IMR-90 (cell line): ENCODE results near the gene CAPN2. TPM values are rescaled to one million over a fixed set of nuclear protein-coding genes. Genes with fewer than 3 reads are reported as not detected.

ENCODE experiments used
- ATAC-seq: fragments of 200-7000 bp; cut with Tn5 transposase; 2 replicates; pipeline ENCODE4 v1.9.1; 2020; ENCODE audit warnings: low read depth, mild to moderate bottlenecking, moderate library complexity
- BruUV-seq: library from RNA; stranded (reverse); fragments of 400-500 nt; replicated peaks from 2 replicates; lab custom pipeline; 2021; lab: Mats Ljungman, UMichigan
- CTCF ChIA-PET: fragments of 300-600 bp; formaldehyde crosslinking; extraction: SDS; loops from one replicate; lab custom pipeline; 2021; ENCODE audit warnings: antibody characterized with exemption; lab: Yijun Ruan, JAX
- POLR2A ChIA-PET: fragments of 300-600 bp; sonication (Branson Sonifier 250); formaldehyde crosslinking; loops from one replicate; lab custom pipeline; 2022; ENCODE audit warnings: antibody characterized with exemption; ENCODE audit not compliant: unreplicated experiment; lab: Charles Lee
- DNase-seq: peaks from one replicate; pipeline ENCODE4 v3.0.0; 2013
- H2AFZ ChIP-seq: replicated peaks from 2 replicates; pipeline ENCODE3; 2013; ENCODE audit warnings: low read length, mild to moderate bottlenecking; ENCODE audit not compliant: poor library complexity
- H2AK5ac ChIP-seq: 2 replicates; pipeline ENCODE4 v1.6.1; 2013; ENCODE audit warnings: low read depth, low read length, inconsistent platforms
- H2AK9ac ChIP-seq: replicated peaks from 2 replicates; pipeline ENCODE3; 2013; ENCODE audit warnings: mild to moderate bottlenecking, low read depth, low read length, moderate library complexity; ENCODE audit not compliant: poor library complexity
- H2BK120ac ChIP-seq: 2 replicates; pipeline ENCODE4 v1.6.1; 2013; ENCODE audit warnings: low read depth, low read length, inconsistent platforms
- H2BK15ac ChIP-seq: 3 replicates; pipeline ENCODE4 v1.6.1; 2013; ENCODE audit warnings: low read depth, low read length, inconsistent platforms
- H2BK20ac ChIP-seq: 2 replicates; pipeline ENCODE4 v1.6.1; 2013; ENCODE audit warnings: low read depth, mild to moderate bottlenecking, inconsistent platforms, low read length, moderate library complexity
- H2BK5ac ChIP-seq: 2 replicates; pipeline ENCODE4 v1.6.1; 2013; ENCODE audit warnings: mild to moderate bottlenecking, low read depth, low read length, inconsistent platforms; ENCODE audit not compliant: poor library complexity, severe bottlenecking
- H3K14ac ChIP-seq: replicated peaks from 2 replicates; pipeline ENCODE4 v1.6.1; 2013; ENCODE audit warnings: low read depth, low read length, inconsistent platforms
- H3K18ac ChIP-seq: 2 replicates; pipeline ENCODE4 v1.6.1; 2013; ENCODE audit warnings: low read depth, low read length, control low read depth
- H3K23ac ChIP-seq: 2 replicates; pipeline ENCODE4 v1.6.1; 2013; ENCODE audit warnings: low read depth, low read length, inconsistent platforms
- H3K27ac ChIP-seq: 2 replicates; pipeline ENCODE4 v1.5.1; 2013; ENCODE audit warnings: mild to moderate bottlenecking, control low read depth, low read length; ENCODE audit not compliant: insufficient read depth
- H3K27me3 ChIP-seq: 2 replicates; pipeline ENCODE4 v1.6.1; 2013; ENCODE audit warnings: low read length; ENCODE audit not compliant: control insufficient read depth, insufficient read depth
- H3K36me3 ChIP-seq: 2 replicates; pipeline ENCODE4 v1.6.1; 2013; ENCODE audit warnings: low read length, mixed read lengths; ENCODE audit not compliant: control insufficient read depth, insufficient read depth
- H3K4ac ChIP-seq: 2 replicates; pipeline ENCODE4 v1.6.1; 2013; ENCODE audit warnings: low read depth, low read length, inconsistent platforms
- H3K4me1 ChIP-seq: 2 replicates; pipeline ENCODE4 v1.6.1; 2013; ENCODE audit warnings: low read length, mixed read lengths; ENCODE audit not compliant: control insufficient read depth, insufficient read depth
- H3K4me2 ChIP-seq: 2 replicates; pipeline ENCODE4 v1.6.1; 2013; ENCODE audit warnings: low read depth, mild to moderate bottlenecking, control low read depth, low read length, moderate library complexity
- H3K4me3 ChIP-seq: 2 replicates; pipeline ENCODE4 v1.5.1; 2013; ENCODE audit warnings: low read depth, mild to moderate bottlenecking, control low read depth, low read length, moderate library complexity; ENCODE audit not compliant: insufficient read depth
- H3K56ac ChIP-seq: 2 replicates; pipeline ENCODE4 v1.6.1; 2013; ENCODE audit warnings: low read length, inconsistent platforms; ENCODE audit not compliant: insufficient read depth; ENCODE audit errors: extremely low read depth
- H3K79me1 ChIP-seq, 2 experiments: 2 replicates each; pipeline ENCODE4 v1.6.1; 2013; ENCODE audit warnings: low read length in 2 of 2, inconsistent platforms in 1 of 2, low read depth in 1 of 2
- H3K9ac ChIP-seq: 2 replicates; pipeline ENCODE4 v1.6.1; 2013; ENCODE audit warnings: low read depth, low read length, control low read depth
- H3K9me1 ChIP-seq: 2 replicates; pipeline ENCODE4 v1.6.1; 2013; ENCODE audit warnings: low read length, inconsistent platforms; ENCODE audit not compliant: insufficient read depth
- H3K9me3 ChIP-seq: 2 replicates; pipeline ENCODE4 v1.6.1; 2013; ENCODE audit warnings: low read length; ENCODE audit not compliant: control insufficient read depth, insufficient read depth
- H4K20me1 ChIP-seq: 2 replicates; pipeline ENCODE4 v1.6.1; 2013; ENCODE audit warnings: low read length, inconsistent platforms; ENCODE audit not compliant: insufficient read depth
- H4K5ac ChIP-seq: 2 replicates; pipeline ENCODE4 v1.6.1; 2013; ENCODE audit warnings: mild to moderate bottlenecking, low read depth, low read length, control low read depth
- H4K8ac ChIP-seq, 2 experiments: 2 replicates each; pipeline ENCODE4 v1.6.1; 2013; ENCODE audit warnings: low read depth in 2 of 2, low read length in 2 of 2, control low read depth in 1 of 2, inconsistent platforms in 1 of 2
- H4K91ac ChIP-seq: 2 replicates; pipeline ENCODE4 v1.6.1; 2013; ENCODE audit warnings: low read depth, low read length, inconsistent platforms; ENCODE audit not compliant: insufficient read depth
- ELK1 ChIP-seq: fragments of 150-350 bp; IDR thresholded peaks from 2 replicates; pipeline ENCODE4 v1.6.1; 2016; ENCODE audit warnings: low read depth, mild to moderate bottlenecking, low read length, moderate library complexity, borderline replicate concordance
- FOS ChIP-seq: fragments of 150-350 bp; IDR thresholded peaks from 2 replicates; pipeline ENCODE4 v1.6.1; 2016; ENCODE audit warnings: low read depth, low read length
- WGBS, 2 experiments: methylation state at CpG; one replicate each; pipeline versions ENCODE4 v1.1.5 to v1.1.7; 2013; ENCODE audit warnings: missing lambda C conversion rate in 2 of 2; ENCODE audit not compliant: insufficient read length in 1 of 2; ENCODE audit errors: extremely low coverage in 2 of 2; 5-methylcytosine and 5-hydroxymethylcytosine counted together
- dilution Hi-C: fragments of 300-500 bp; cut with HindIII; formaldehyde crosslinking; loops from one replicate; pipeline ENCODE4 v1.14.3; 2018; ENCODE audit warnings: low sequenced_read_pairs; ENCODE audit not compliant: unreplicated experiment
- in situ Hi-C: fragments of 300-500 bp; cut with MboI; formaldehyde crosslinking; loops from 3 replicates; pipeline ENCODE4 v1.14.3; 2019; ENCODE audit warnings: low sequenced_read_pairs, inconsistent platforms, mixed read lengths
- intact Hi-C: fragments of 100-400 bp; cut with micrococcal nuclease; formaldehyde crosslinking; loops from 2 replicates; pipeline ENCODE4 v1.10.0; 2022
- polyA plus RNA-seq, 3 experiments: library from polyadenylated mRNA; depleted of rRNA; stranded (reverse); fragments of >200 nt; gene quantifications; 2 replicates each; pipeline ENCODE4 v1.2.3, GENCODE V29; 2012; ENCODE audit warnings: low replicate concordance in 1 of 3
- total RNA-seq: library from RNA; depleted of rRNA; stranded (reverse); fragments of >200 nt; gene quantifications from 2 replicates; pipeline ENCODE4 v1.2.3, GENCODE V29; 2012

Gene CAPN2
- total and polyA plus RNA-seq, 2 of the 4 experiments (the other 2 are of a cell fraction): 339 to 430 TPM

- no peaks in the 10 kb centered on the region for H3K9me3 ChIP-seq
- intact Hi-C loops (no loop called here), dilution Hi-C loops (no loop called here), in situ Hi-C loops (no loop called here)
- H2BK15ac ChIP-seq: no peak overlapping the region
- peaks cover 48% of the 10 kb centered on the region for H3K9me1 ChIP-seq
- H3K56ac ChIP-seq: no peak overlapping the region
- H3K14ac ChIP-seq: peak overlapping the region; percentile 66
- peak overlapping the region; percentile 29; the same call in 1 of the 2 replicates for H4K91ac ChIP-seq
- CTCF ChIA-PET: interaction anchor here (1.4 kb wide), 1 partner anchor 9 kb away, joined by 5 read pairs; no protein-coding TSS in a partner anchor
- H4K8ac ChIP-seq: peak overlapping the region in 1 of 2 experiments; percentile 58; a peak in 1 of 4 replicates
- H3K27me3 ChIP-seq: no peaks in the 10 kb centered on the region
- peaks cover 77% of the 10 kb centered on the region for H4K20me1 ChIP-seq
- peak overlapping the region; percentile 22 for H2BK5ac ChIP-seq
- no peak overlapping the region for H3K4me3 ChIP-seq
- H3K4ac ChIP-seq: peak overlapping the region; percentile 52; the same call in 1 of the 2 replicates
- POLR2A ChIA-PET: no interaction called here
- no peak overlapping the region; the same call in 1 of the 2 replicates for H2AK5ac ChIP-seq
- TF ChIP-seq ELK1: no peak
- 0 out of 2 replicates have a peak, but pooled peaks have one; percentile 1 for TF ChIP-seq FOS
- H3K27ac ChIP-seq: peak overlapping the region; percentile 60; the same call in 1 of the 2 replicates
- no peak for ATAC-seq
- no CpG with 5 or more reads among the region's 6 CpGs for WGBS, 2 experiments
- H3K18ac ChIP-seq: no peak overlapping the region
- DNase-seq: peak; percentile 40
- peak overlapping the region; percentile 23; the same call in 1 of the 2 replicates for H4K5ac ChIP-seq
- H2AFZ ChIP-seq: no peak overlapping the region
- H3K36me3 ChIP-seq: peaks cover 33% of the 10 kb centered on the region
- H2BK20ac ChIP-seq: 0 out of 2 replicates have a peak overlapping the region, but pooled peaks have one; percentile 20
- H3K4me1 ChIP-seq: peaks cover 33% of the 10 kb centered on the region
- H3K23ac ChIP-seq: peak overlapping the region; percentile 10
- no peak overlapping the region for H3K9ac ChIP-seq
- BruUV-seq: no TSS peak
- H2AK9ac ChIP-seq: no peak overlapping the region
- H3K4me2 ChIP-seq: peak overlapping the region; percentile 32; the same call in 1 of the 2 replicates
- H2BK120ac ChIP-seq: peak overlapping the region; percentile 51
- peaks cover 44 to 78% of the 10 kb centered on the region in 2 experiments for H3K79me1 ChIP-seq
Measured at GRCh38 chr1:223732993-223733798, 20.9 kb downstream of the CAPN2 start.
